HepG2 (cell line): Measurements from ENCODE around the gene SIRPB1. TPM values are rescaled to one million over a fixed set of nuclear protein-coding genes. Genes with fewer than 3 reads are reported as not detected.

Experiments used
- AKAP8 ChIP-seq: sonication (generic); formaldehyde crosslinking; IDR thresholded peaks from 2 replicates; pipeline ENCODE4 v1.5.1; 2020; ENCODE audit warnings: mild to moderate bottlenecking, missing genetic modification reagents
- ATRX ChIP-seq: sonication (generic); formaldehyde crosslinking; IDR thresholded peaks from 2 replicates; pipeline ENCODE4 v1.4.0; 2020; ENCODE audit warnings: missing genetic modification reagents, borderline replicate concordance
- GABPA ChIP-seq, 2 experiments: IDR thresholded peaks; 2 replicates each; pipeline ENCODE4 v1.6.1; 2011 to 2016; ENCODE audit warnings: low read depth in 2 of 2, low read length in 1 of 2, missing biosample characterization in 1 of 2, missing genetic modification characterization in 1 of 2
- HMG20A ChIP-seq: IDR thresholded peaks from 2 replicates; pipeline ENCODE4 v1.6.1; 2016; ENCODE audit warnings: borderline replicate concordance
- IRX3 ChIP-seq: sonication (generic); formaldehyde crosslinking; IDR thresholded peaks from 2 replicates; pipeline ENCODE4 v1.8.1; 2023; ENCODE audit warnings: mild to moderate bottlenecking, low read depth, missing genetic modification reagents, borderline replicate concordance
- MEIS2 ChIP-seq: sonication (generic); formaldehyde crosslinking; IDR thresholded peaks from 2 replicates; pipeline ENCODE4 v1.9.0; 2021; ENCODE audit warnings: mild to moderate bottlenecking, missing genetic modification reagents
- MZF1 ChIP-seq: sonication (generic); formaldehyde crosslinking; IDR thresholded peaks from 2 replicates; pipeline ENCODE4 v1.8.1; 2023; ENCODE audit warnings: mild to moderate bottlenecking, missing genetic modification reagents, borderline replicate concordance
- RBM39 ChIP-seq: fragments of 200-400 bp; formaldehyde crosslinking; IDR thresholded peaks from one replicate; pipeline ENCODE4 v1.6.1; 2018; ENCODE audit warnings: antibody characterized with exemption, mild to moderate bottlenecking, low read depth, low read length; ENCODE audit not compliant: poor library complexity, severe bottlenecking
- TOE1 ChIP-seq: sonication (generic); formaldehyde crosslinking; IDR thresholded peaks from 2 replicates; pipeline ENCODE4 v1.4.0; 2020; ENCODE audit warnings: mild to moderate bottlenecking, missing genetic modification reagents
- ZEB1 ChIP-seq: IDR thresholded peaks from 2 replicates; pipeline ENCODE4 v1.6.1; 2012; ENCODE audit warnings: mild to moderate bottlenecking, low read depth, inconsistent platforms; ENCODE audit not compliant: insufficient replicate concordance
- ZNF367 ChIP-seq: sonication (generic); formaldehyde crosslinking; IDR thresholded peaks from 2 replicates; pipeline ENCODE4 v1.4.0; 2020; ENCODE audit warnings: missing genetic modification reagents, borderline replicate concordance
- polyA plus RNA-seq, 8 experiments: library from polyadenylated mRNA; depleted of rRNA in 3 of 8; stranded (reverse) in 7 of 8; unstranded in 1 of 8; fragments of >200 nt; fragmentation: Illumina TruSeq in 4 of 8; extraction: Trizol in 4 of 8; gene quantifications; 2 replicates each; pipeline versions ENCODE4 v1.2.1 to v1.2.3, GENCODE V29; 2011 to 2016; ENCODE audit warnings: low read depth in 4 of 8, missing spikeins in 1 of 8, mixed read lengths in 1 of 8; ENCODE audit not compliant: insufficient read depth in 1 of 8
- total RNA-seq, 5 experiments: library from RNA; depleted of rRNA; stranded (reverse); fragments of >200 nt; fragmentation: Illumina TruSeq; extraction: Trizol; gene quantifications; 2 replicates each; pipeline ENCODE4 v1.2.3, GENCODE V29; 2016; ENCODE audit warnings: low read depth in 1 of 5
- TF ChIP-seq, protein P1 (sequence below): sonication (generic); formaldehyde crosslinking; IDR thresholded peaks from 2 replicates; pipeline ENCODE4 v1.4.0; 2020; ENCODE audit warnings: low read depth, missing genetic modification reagents
- TF ChIP-seq, protein P2 (sequence below): fragments of 450-650 bp; IDR thresholded peaks from 2 replicates; pipeline ENCODE4 v1.6.1; 2017
- TF ChIP-seq, protein P3 (sequence below): IDR thresholded peaks from 2 replicates; pipeline ENCODE4 v1.6.1; 2016
- TF ChIP-seq, protein P4 (sequence below): sonication (generic); formaldehyde crosslinking; IDR thresholded peaks from 2 replicates; pipeline ENCODE4 v1.9.0; 2021; ENCODE audit warnings: missing genetic modification reagents, borderline replicate concordance
- TF ChIP-seq, protein P5 (sequence below): sonication (generic); formaldehyde crosslinking; IDR thresholded peaks from 2 replicates; pipeline ENCODE4 v1.4.0; 2020; ENCODE audit warnings: missing genetic modification reagents
- TF ChIP-seq, protein P6 (sequence below): sonication (generic); formaldehyde crosslinking; IDR thresholded peaks from 2 replicates; pipeline ENCODE4 v1.4.0; 2020; ENCODE audit warnings: missing genetic modification reagents

SIRPB1 gene
- total and polyA plus RNA-seq, 2 of the 13 experiments (the other 11 are each of a cell fraction or from before 2014, with no cell fraction given): 0.41 to 1.4 TPM

DNA sequence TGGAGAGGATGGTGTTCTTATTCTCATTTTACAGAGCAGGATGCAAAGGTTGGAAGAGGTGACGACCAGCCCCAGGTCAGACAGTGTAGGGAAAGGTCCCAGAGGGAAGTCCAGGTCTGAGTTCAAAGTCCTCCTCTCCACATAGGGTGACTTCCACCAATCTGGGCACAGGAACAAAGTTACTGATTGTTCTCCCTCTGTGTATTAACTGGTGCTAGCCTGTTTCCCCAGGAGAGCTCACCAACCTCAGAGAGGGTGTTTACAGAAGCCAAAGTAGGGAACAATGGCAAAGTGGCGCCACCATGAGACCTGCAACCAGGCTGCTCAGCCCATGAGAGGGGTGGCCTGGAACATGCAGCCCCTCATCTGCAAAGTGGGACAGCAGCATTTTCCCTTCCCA is 16.8 kb upstream of the SIRPB1 start (continued):
- TF ChIP-seq, protein P1, sequence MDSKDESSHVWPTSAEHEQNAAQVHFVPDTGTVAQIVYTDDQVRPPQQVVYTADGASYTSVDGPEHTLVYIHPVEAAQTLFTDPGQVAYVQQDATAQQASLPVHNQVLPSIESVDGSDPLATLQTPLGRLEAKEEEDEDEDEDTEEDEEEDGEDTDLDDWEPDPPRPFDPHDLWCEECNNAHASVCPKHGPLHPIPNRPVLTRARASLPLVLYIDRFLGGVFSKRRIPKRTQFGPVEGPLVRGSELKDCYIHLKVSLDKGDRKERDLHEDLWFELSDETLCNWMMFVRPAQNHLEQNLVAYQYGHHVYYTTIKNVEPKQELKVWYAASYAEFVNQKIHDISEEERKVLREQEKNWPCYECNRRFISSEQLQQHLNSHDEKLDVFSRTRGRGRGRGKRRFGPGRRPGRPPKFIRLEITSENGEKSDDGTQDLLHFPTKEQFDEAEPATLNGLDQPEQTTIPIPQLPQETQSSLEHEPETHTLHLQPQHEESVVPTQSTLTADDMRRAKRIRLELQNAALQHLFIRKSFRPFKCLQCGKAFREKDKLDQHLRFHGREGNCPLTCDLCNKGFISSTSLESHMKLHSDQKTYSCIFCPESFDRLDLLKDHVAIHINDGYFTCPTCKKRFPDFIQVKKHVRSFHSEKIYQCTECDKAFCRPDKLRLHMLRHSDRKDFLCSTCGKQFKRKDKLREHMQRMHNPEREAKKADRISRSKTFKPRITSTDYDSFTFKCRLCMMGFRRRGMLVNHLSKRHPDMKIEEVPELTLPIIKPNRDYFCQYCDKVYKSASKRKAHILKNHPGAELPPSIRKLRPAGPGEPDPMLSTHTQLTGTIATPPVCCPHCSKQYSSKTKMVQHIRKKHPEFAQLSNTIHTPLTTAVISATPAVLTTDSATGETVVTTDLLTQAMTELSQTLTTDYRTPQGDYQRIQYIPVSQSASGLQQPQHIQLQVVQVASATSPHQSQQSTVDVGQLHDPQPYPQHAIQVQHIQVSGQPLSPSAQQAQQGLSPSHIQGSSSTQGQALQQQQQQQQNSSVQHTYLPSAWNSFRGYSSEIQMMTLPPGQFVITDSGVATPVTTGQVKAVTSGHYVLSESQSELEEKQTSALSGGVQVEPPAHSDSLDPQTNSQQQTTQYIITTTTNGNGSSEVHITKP (CRISPR knock-in tag): no peak
- TF ChIP-seq MZF1 (CRISPR knock-in tag) (no peak), GABPA (IDR thresholded peaks at IDR 0.05; ENCODE audit: low read depth, low read length) (no peak), GABPA (CRISPR knock-in tag; IDR thresholded peaks at IDR 0.05; ENCODE audit: low read depth) (peak; percentile 58), ZNF367 (no peak), TOE1 (CRISPR knock-in tag) (no peak), ATRX (no peak), RBM39 (no peak), MEIS2 (no peak), AKAP8 (no peak), ZEB1 (no peak), HMG20A (peak; percentile 38; the same call in 1 of the 2 replicates), IRX3 (no peak)
- TF ChIP-seq, protein P2, sequence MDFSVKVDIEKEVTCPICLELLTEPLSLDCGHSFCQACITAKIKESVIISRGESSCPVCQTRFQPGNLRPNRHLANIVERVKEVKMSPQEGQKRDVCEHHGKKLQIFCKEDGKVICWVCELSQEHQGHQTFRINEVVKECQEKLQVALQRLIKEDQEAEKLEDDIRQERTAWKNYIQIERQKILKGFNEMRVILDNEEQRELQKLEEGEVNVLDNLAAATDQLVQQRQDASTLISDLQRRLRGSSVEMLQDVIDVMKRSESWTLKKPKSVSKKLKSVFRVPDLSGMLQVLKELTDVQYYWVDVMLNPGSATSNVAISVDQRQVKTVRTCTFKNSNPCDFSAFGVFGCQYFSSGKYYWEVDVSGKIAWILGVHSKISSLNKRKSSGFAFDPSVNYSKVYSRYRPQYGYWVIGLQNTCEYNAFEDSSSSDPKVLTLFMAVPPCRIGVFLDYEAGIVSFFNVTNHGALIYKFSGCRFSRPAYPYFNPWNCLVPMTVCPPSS: no peak
- TF ChIP-seq, protein P3, sequence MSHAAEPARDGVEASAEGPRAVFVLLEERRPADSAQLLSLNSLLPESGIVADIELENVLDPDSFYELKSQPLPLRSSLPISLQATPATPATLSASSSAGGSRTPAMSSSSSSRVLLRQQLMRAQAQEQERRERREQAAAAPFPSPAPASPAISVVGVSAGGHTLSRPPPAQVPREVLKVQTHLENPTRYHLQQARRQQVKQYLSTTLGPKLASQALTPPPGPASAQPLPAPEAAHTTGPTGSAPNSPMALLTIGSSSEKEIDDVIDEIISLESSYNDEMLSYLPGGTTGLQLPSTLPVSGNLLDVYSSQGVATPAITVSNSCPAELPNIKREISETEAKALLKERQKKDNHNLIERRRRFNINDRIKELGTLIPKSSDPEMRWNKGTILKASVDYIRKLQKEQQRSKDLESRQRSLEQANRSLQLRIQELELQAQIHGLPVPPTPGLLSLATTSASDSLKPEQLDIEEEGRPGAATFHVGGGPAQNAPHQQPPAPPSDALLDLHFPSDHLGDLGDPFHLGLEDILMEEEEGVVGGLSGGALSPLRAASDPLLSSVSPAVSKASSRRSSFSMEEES (CRISPR knock-in tag): peak; percentile 59; the same call in 1 of the 2 replicates
- TF ChIP-seq, protein P4, sequence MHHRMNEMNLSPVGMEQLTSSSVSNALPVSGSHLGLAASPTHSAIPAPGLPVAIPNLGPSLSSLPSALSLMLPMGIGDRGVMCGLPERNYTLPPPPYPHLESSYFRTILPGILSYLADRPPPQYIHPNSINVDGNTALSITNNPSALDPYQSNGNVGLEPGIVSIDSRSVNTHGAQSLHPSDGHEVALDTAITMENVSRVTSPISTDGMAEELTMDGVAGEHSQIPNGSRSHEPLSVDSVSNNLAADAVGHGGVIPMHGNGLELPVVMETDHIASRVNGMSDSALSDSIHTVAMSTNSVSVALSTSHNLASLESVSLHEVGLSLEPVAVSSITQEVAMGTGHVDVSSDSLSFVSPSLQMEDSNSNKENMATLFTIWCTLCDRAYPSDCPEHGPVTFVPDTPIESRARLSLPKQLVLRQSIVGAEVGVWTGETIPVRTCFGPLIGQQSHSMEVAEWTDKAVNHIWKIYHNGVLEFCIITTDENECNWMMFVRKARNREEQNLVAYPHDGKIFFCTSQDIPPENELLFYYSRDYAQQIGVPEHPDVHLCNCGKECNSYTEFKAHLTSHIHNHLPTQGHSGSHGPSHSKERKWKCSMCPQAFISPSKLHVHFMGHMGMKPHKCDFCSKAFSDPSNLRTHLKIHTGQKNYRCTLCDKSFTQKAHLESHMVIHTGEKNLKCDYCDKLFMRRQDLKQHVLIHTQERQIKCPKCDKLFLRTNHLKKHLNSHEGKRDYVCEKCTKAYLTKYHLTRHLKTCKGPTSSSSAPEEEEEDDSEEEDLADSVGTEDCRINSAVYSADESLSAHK: no peak
- TF ChIP-seq, protein P5, sequence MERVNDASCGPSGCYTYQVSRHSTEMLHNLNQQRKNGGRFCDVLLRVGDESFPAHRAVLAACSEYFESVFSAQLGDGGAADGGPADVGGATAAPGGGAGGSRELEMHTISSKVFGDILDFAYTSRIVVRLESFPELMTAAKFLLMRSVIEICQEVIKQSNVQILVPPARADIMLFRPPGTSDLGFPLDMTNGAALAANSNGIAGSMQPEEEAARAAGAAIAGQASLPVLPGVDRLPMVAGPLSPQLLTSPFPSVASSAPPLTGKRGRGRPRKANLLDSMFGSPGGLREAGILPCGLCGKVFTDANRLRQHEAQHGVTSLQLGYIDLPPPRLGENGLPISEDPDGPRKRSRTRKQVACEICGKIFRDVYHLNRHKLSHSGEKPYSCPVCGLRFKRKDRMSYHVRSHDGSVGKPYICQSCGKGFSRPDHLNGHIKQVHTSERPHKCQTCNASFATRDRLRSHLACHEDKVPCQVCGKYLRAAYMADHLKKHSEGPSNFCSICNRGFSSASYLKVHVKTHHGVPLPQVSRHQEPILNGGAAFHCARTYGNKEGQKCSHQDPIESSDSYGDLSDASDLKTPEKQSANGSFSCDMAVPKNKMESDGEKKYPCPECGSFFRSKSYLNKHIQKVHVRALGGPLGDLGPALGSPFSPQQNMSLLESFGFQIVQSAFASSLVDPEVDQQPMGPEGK: peak; percentile 40
- TF ChIP-seq, protein P6, sequence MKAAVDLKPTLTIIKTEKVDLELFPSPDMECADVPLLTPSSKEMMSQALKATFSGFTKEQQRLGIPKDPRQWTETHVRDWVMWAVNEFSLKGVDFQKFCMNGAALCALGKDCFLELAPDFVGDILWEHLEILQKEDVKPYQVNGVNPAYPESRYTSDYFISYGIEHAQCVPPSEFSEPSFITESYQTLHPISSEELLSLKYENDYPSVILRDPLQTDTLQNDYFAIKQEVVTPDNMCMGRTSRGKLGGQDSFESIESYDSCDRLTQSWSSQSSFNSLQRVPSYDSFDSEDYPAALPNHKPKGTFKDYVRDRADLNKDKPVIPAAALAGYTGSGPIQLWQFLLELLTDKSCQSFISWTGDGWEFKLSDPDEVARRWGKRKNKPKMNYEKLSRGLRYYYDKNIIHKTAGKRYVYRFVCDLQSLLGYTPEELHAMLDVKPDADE: no peak
